HT-29 (cell line): ENCODE data around the gene SRGAP2C. TPM values are rescaled to one million over a fixed set of nuclear protein-coding genes. Genes with fewer than 3 reads are reported as not detected.
"Not testable (repeated sequence)": the region's sequence is repeated elsewhere in the genome, so short reads cannot be mapped to it uniquely, and the experiment has no call there.

Source experiments
- DNase-seq: peaks from one replicate; pipeline ENCODE4 v3.0.0-alpha.2; 2015; ENCODE audit warnings: low spot score
- small RNA-seq: library from RNA; depleted of rRNA; stranded (forward); fragments of <200 nt; gene quantifications from one replicate; pipeline ENCODE3, GENCODE V24; 2014
- total RNA-seq: library from RNA; depleted of rRNA; stranded (reverse); fragments of >200 nt; shearing (Covaris generic); gene quantifications from 2 replicates; pipeline ENCODE4 v1.2.3, GENCODE V29; 2014; rRNA removed

Gene SRGAP2C
- total RNA-seq, 1 experiment from 2014 or later, result 2.3 TPM

DNA sequence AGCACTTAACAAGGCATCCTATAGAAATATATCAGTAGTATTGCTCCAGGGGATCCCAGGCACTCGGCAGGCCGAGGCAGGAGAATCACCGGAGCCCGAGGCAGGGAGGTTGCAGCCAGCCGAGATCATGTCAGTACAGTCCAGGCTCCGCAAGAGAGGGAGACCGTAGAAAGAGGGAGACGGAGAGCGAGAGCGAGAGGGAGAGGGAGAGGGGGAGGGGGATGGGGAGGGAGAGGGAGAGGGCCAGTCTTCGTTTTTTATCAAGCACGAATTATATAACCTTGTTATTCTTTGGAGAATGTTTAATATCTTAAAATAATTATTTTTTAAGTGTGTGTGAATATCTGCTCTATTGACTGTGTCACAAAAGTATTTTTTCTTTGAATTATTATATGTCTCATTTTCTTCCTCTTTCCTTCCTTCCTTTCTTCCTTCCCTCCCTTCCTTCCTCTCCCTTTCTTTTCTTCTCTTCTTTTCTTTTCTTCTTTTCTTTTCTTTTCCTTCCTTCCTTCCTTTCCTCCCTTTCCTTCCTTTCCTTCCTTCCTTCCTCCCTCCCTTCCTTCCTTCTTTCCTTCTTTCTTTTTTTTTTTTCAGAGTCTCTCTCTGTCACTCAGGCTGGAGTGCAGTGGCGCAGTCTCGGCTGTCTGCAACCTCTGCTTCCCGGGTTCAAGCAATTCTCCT lies 233.7 kb downstream of the SRGAP2C start:
- DNase-seq, result no peak

- not testable (repeated sequence) for DNase-seq
Observed at GRCh38 chr1:121419050-121419615, 234.4 kb downstream of the SRGAP2C start.

DNA sequence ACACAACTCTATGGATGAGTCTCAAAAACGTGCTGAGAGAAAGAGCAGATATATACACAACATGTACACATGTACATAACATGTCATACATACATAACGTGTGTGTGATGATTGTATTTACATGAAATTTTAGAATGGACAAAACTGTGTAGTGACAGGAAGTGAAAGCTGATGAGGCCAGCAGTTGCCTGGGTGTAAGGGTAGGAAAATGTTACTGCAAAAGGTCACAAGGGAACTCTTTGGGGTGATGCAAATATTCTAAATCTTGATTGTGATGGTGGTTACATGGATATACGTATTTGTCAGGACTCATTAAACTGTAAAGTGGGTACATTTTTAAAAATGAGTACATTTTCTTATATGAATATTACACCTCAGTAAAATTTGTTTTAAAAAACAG lies 236.7 kb downstream of the SRGAP2C start:
- not testable (repeated sequence) for DNase-seq

DNA sequence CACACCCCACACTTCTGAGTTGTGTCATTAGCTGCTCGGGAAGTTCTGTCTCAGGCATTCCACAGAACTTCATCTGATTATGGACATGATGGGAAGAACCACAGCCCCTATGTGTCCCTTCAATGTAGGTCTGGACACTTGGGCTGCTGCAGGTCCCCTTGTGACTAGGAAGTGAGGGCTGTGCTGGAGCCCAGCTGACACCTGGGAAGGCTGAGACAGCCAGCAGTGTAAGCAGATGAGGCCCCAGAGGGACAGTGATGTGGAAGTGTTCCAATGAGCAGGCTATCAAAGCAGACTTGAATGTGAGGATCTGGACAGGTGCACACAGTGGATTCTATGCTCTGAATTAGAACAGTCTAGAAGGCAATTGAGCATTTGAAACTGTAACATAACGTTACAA lies 239.2 kb downstream of the SRGAP2C start:
- DNase-seq, result not testable (repeated sequence)

- not testable (repeated sequence) for DNase-seq
Observed at GRCh38 chr1:121433517-121433916, 248.7 kb downstream of the SRGAP2C start.

DNA sequence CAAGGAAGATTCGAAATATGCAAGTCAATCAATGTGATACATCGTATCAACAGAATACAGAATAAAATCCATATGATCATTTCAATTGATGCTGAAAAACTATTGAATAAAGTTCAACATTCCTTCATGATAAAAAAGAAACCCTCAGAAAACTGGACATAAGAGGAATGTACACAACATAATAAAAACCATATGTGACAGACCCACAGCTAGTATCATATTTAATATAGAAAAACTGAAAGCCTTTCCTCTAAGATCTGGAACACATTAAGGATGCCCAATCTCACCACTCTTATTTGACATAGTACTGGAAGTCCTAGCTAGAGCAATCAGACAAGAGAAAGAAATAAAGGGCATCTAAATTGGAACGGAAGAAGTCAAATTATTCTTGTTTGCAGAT lies 254.1 kb downstream of the SRGAP2C start:
- not testable (repeated sequence) for DNase-seq

- DNase-seq, result no peak
Observed at GRCh38 chr1:121440993-121441392, 256.2 kb downstream of the SRGAP2C start.

Small RNAs within 50 kb of the gene (small RNA-seq; reads per million reads assigned to genes)
- gene AC243994.1, result not detected

Other genes starting within 250 kb of the SRGAP2C start
- 1.0 and 1.7 TPM in 2 replicates for gene FAM72B, start 635 bp upstream of the SRGAP2C start, total RNA-seq